Measurements from ENCODE around the gene IL9.

The IL9 gene

GRCh38 chr5:135891268-135891667, 4.4 kb downstream of the IL9 start:
- no peak for DNase-seq

GRCh38 chr5:135890867-135891266, 4.8 kb downstream of the IL9 start:
- DNase-seq = no peak

GRCh38 chr5:135890296-135890695, 5.3 kb downstream of the IL9 start:
- DNase-seq = no peak

- no peak for DNase-seq
Observed at GRCh38 chr5:135887881-135888614, 7.6 kb downstream of the IL9 start.

GRCh38 chr5:135887447-135887864, 8.2 kb downstream of the IL9 start:
- no peak for DNase-seq

- DNase-seq = no peak
Observed at GRCh38 chr5:135886136-135886535, 9.5 kb downstream of the IL9 start.

GRCh38 chr5:135885031-135885430, 10.6 kb downstream of the IL9 start:
- no peak for DNase-seq

- no peak for DNase-seq
Observed at GRCh38 chr5:135883441-135883840, 12.2 kb downstream of the IL9 start.

GRCh38 chr5:135883026-135883425, 12.6 kb downstream of the IL9 start:
- no peak for DNase-seq

GRCh38 chr5:135881819-135882218, 13.8 kb downstream of the IL9 start:
- no peak for DNase-seq

GRCh38 chr5:135881244-135881643, 14.4 kb downstream of the IL9 start:
- DNase-seq = no peak

GRCh38 chr5:135880801-135881200, 14.8 kb downstream of the IL9 start:
- DNase-seq = no peak

- DNase-seq = no peak
Observed at GRCh38 chr5:135880278-135880677, 15.4 kb downstream of the IL9 start.

GRCh38 chr5:135879591-135879990, 16.1 kb downstream of the IL9 start:
- no peak for DNase-seq

- no peak for DNase-seq
Observed at GRCh38 chr5:135878156-135878620, 17.5 kb downstream of the IL9 start.

GRCh38 chr5:135877570-135878155, 18.0 kb downstream of the IL9 start:
- no peak for DNase-seq

- no peak for DNase-seq
Observed at GRCh38 chr5:135876146-135876545, 19.5 kb downstream of the IL9 start.

GRCh38 chr5:135875567-135875966, 20.1 kb downstream of the IL9 start:
- DNase-seq = no peak

- DNase-seq = no peak
Observed at GRCh38 chr5:135874461-135874860, 21.2 kb downstream of the IL9 start.

GRCh38 chr5:135873831-135874230, 21.8 kb downstream of the IL9 start:
- no peak for DNase-seq

- no peak for DNase-seq
Observed at GRCh38 chr5:135871268-135871915, 24.2 kb downstream of the IL9 start.

GRCh38 chr5:135869935-135870334, 25.7 kb downstream of the IL9 start:
- DNase-seq = no peak

GRCh38 chr5:135869276-135869675, 26.4 kb downstream of the IL9 start:
- DNase-seq = no peak

- no peak for DNase-seq
Observed at GRCh38 chr5:135868681-135869080, 27.0 kb downstream of the IL9 start.
